Fibroblast of pulmonary artery (primary cell): Measurements from ENCODE around the gene NDUFB5.

Experiments used
- DNase-seq: peaks from one replicate; pipeline ENCODE4 v3.0.0-alpha.2; 2010; ENCODE audit warnings: low read depth
- H3K4me3 ChIP-seq: replicated peaks from 2 replicates; pipeline ENCODE4 v1.5.1; 2011; ENCODE audit warnings: low read depth, mild to moderate bottlenecking, control low read depth, low read length, moderate library complexity
- TF ChIP-seq, protein P1 (sequence below): IDR thresholded peaks from 2 replicates; pipeline ENCODE4 v1.5.1; 2011; ENCODE audit warnings: mild to moderate bottlenecking, control low read depth, low read length, inconsistent platforms; ENCODE audit errors: missing control alignments

The NDUFB5 gene

DNA sequence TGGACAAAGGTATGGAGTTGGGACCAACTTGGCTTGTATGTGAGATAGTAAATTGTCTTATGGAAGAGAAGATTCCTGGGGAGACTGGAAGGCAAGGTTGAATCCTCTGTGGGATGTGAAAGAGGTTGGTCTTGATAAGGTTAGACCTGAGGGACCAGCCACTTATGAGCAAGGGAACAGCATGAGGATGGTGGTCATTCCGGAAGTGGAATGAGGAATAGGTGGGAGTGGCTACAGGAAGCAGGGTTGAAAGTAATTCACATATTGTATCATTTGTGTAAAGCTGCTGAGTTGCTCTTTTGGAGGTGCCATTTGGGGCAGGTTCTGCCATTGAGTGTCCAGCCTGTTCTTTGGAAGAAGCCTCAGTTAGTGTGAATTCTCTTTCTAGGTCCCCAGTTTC lies 61.4 kb downstream of the NDUFB5 start:
- no peak overlapping the region for H3K4me3 ChIP-seq
- no peak for DNase-seq
- TF ChIP-seq, protein P1, sequence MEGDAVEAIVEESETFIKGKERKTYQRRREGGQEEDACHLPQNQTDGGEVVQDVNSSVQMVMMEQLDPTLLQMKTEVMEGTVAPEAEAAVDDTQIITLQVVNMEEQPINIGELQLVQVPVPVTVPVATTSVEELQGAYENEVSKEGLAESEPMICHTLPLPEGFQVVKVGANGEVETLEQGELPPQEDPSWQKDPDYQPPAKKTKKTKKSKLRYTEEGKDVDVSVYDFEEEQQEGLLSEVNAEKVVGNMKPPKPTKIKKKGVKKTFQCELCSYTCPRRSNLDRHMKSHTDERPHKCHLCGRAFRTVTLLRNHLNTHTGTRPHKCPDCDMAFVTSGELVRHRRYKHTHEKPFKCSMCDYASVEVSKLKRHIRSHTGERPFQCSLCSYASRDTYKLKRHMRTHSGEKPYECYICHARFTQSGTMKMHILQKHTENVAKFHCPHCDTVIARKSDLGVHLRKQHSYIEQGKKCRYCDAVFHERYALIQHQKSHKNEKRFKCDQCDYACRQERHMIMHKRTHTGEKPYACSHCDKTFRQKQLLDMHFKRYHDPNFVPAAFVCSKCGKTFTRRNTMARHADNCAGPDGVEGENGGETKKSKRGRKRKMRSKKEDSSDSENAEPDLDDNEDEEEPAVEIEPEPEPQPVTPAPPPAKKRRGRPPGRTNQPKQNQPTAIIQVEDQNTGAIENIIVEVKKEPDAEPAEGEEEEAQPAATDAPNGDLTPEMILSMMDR = no peak

DNA sequence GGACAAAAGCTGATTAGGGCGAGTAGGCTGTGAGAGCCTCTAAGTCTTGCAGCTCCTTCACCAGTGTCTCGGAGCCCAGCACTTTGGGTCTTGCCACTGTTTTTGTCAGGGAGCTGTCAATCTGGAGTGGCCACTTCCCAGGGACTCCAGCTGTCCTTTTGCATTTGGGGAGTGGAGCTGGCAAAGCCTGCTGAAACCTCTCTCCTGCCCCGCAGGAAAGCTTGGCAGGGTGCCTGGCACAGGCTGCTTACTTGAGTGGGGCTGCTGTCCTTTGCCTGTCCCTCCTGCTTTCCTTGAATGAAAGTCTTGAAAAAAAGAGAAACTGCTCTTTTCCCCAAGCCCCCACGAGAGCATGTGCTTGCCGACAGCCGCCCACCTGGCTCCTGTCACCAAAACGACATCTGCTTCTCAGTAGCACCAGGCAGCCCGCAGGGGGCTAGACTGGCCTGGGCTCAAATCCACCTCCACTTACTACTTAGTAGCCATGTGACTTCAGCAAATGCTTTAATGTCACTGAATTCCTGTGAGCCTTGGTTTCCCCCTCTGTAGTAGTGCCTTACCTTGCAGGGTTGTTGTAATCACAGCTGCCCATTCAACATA lies 61.9 kb downstream of the NDUFB5 start:
- peak; percentile 34 for DNase-seq
- TF ChIP-seq, protein P1 = no peak
- H3K4me3 ChIP-seq = no peak overlapping the region

DNA sequence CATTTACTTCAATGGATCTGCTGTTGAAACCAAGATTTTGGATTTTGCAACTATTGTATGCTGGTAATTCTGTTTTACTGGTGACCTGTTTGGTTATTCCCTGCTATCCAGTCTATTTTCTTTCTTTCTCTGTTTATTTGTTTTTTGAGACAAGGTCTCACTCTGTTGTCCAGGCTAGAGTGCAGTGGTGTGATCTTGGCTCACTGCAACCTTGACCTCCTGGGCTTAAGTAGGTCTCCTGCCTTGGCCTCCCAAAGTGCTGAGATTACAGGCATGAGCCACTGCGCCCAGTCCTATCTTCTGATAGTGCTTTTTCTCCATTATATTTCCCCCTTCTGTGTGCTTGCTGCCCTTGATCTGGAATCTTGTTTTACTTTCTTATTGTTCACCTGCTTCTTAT lies 63.8 kb downstream of the NDUFB5 start:
- DNase-seq = no peak
- TF ChIP-seq, protein P1 = no peak
- no peak overlapping the region for H3K4me3 ChIP-seq

DNA sequence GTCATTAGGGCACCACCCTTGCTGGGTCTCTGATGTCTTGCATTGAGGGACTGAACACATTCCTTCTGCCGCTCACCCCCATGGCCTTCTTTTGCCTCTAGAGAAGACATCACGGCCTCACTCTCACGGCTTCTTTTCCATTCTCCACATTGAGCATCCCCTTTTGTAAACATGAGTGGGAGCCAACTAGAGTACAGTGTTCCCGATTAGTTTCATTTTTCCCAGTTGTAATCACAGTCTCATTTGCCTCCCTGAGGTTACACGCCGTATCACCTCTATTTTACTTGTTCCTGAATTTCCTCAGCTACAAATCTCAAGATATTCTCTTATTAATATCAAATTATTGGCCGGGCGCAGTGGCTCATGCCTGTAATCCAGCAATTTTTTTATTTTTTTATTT lies 65.7 kb downstream of the NDUFB5 start:
- DNase-seq = no peak
- H3K4me3 ChIP-seq = no peak overlapping the region
- TF ChIP-seq, protein P1 = no peak

DNA sequence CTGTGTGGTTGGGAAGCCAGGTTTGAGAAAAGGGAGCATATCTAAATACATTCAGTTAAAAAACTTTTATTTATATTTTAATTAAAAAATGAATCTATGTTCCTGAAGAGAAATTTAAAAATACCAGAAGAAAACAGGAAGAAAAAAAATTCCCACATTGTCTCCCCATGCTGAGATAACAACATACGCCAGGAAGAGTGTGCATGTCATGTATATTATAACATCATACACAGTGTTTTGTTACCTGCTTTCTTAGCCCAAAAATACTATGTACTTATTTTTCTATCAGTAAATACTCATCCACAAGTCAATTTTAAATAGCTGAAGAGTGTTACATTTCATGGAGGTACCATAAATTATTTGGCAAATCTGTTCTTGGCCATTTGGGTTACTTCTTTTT lies 66.7 kb downstream of the NDUFB5 start:
- H3K4me3 ChIP-seq = no peak overlapping the region
- TF ChIP-seq, protein P1 = no peak
- DNase-seq = no peak

DNA sequence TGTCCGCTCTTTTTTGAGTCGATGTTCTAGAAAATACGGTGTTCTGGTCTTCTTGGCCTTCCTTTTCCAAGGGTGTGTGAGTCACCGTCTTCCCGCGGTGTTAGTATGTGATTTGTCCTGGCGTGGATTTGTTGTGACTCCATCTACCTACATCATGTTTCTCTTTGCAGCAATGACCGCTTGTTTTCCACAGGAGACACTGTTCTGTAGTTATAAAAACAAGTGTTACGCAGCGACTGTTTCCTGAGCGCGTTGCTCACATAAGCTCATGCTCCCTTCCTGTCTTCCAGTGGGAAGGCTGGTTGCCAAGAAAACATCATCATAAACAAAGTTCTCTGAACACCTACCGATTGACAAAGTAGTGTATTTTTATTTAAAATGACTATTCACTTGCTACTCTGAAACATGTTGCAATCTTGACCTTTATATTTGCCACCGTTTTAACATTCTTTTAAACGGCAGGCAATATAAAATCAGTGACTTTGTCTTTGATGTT lies 67.2 kb downstream of the NDUFB5 start:
- no peak overlapping the region for H3K4me3 ChIP-seq
- TF ChIP-seq, protein P1 = no peak

DNA sequence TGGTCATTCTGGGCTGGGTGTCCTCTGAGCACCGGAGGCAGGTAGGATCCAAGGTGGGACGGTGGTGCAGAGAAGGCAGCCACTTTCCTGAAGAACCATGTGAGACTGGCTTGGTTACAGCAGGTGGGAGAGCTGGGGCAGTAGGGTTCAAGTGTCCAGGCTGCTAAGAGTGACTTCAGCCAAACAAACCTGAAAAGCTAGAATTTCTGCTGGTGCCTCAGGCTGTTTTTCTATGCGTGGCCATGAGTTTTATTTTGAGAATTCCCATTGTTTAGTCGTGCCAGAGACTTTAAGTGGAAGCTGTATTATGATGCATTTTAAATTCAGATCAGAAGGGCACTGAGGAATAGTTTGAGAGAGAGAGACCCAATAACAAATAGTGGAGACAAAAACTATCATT lies 68.3 kb downstream of the NDUFB5 start:
- DNase-seq = no peak
- no peak overlapping the region for H3K4me3 ChIP-seq
- TF ChIP-seq, protein P1 = no peak

More for the DNA sequence above, 67.2 kb downstream of the NDUFB5 start:
- peak; percentile 57 for DNase-seq
